ENCODE data around the gene PLCD4. TPM values are rescaled to one million over a fixed set of nuclear protein-coding genes. Genes with fewer than 3 reads are reported as not detected.

Gene PLCD4
- 0.79 and 2.3 TPM in 2 replicates for total RNA-seq

GRCh38 chr2:218607436-218608115 is at the start of gene PLCD4:
Gene PLCD4 (plus strand): TSS chr2:218607899. CDS start chr2:218615740, 7,841 bp downstream.

GRCh38 chr2:218568190-218569037 is 39.3 kb upstream of the PLCD4 start, which contains the start of the genes CNOT9 and USP37:
Gene CNOT9 (plus strand): TSS chr2:218568839. CDS start chr2:218568955, 116 bp downstream.
Gene USP37 (minus strand): TSS chr2:218568351. CDS start chr2:218558653, 9,698 bp downstream.

DNA sequence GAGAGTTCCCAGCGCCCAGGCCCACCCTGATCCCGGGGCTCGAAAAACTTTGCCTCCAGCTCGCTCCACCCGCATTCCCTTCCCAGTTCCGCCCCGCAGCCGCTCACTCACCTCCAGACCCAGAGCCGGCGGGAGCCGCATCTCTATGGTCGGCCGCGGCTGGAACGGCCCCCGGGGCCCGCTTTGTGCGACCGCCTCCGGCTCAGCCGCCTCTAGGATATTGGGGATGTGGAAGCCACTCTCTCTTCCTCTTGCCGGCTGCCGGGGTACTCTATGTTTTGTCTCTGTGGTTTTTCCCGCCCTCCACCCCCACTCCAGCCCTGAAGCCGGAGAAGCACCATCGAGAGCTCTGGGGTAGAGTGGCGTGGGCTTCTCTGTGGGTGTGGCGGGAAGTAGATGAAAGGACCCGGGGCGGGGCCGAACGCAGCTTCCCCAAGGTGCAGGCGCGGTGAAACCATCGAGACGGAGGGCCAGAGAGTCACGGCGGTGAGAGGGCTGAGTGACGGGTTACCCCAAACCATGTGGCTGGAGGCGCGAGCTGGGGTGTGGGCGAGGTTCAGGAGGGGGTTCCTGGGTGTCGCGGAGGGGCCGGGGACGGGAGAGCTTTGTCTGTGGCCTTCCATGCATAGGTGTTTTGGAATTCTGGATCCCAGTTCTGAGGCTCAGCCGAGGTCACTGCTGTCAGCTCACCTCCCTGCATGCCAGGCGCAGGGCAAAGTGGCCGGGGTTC is 51.7 kb downstream of the PLCD4 start, which contains the start of the genes BCS1L and ZNF142:
Gene BCS1L (plus strand): TSS at position 426 of the 730 bp plus-strand sequence. CDS start 1,305 bp downstream, outside the sequence.
Gene ZNF142 (minus strand): TSS at position 366 of the 730 bp plus-strand sequence. CDS start 3,194 bp downstream, outside the sequence.

GRCh38 chr2:218671654-218672566 is 64.2 kb downstream of the PLCD4 start, which contains the start of the genes RNF25 and STK36:
Gene RNF25 (minus strand): TSS chr2:218672002. CDS start chr2:218671970, 32 bp downstream.
Gene STK36 (plus strand): TSS chr2:218672086. CDS start chr2:218672830, 744 bp downstream.

Small RNAs within 50 kb of the gene (small RNA-seq; reads per million reads assigned to genes)
- gene RNU6-136P = not detected

Other genes starting within 250 kb of the PLCD4 start
- 0.13 TPM in 1 of 2 replicates, not detected in the other for gene SLC11A1, start 225.6 kb upstream of the PLCD4 start, total RNA-seq
- gene CTDSP1, start 208.0 kb upstream of the PLCD4 start, total RNA-seq = 58.5 and 63.2 TPM in 2 replicates
- not detected in 2 replicates for gene VIL1, start 188.8 kb upstream of the PLCD4 start, total RNA-seq
- gene USP37, start 39.5 kb upstream of the PLCD4 start, total RNA-seq = 21.1 and 21.3 TPM in 2 replicates
- gene CNOT9, start 39.1 kb upstream of the PLCD4 start, total RNA-seq = 87.9 and 115 TPM in 2 replicates
- 21.4 and 24.7 TPM in 2 replicates for gene ZNF142, start 51.7 kb downstream of the PLCD4 start, total RNA-seq
- 44.9 and 46.7 TPM in 2 replicates for gene BCS1L, start 51.8 kb downstream of the PLCD4 start, total RNA-seq
- 20.3 and 24.2 TPM in 2 replicates for gene RNF25, start 64.1 kb downstream of the PLCD4 start, total RNA-seq
- 23.5 and 24.8 TPM in 2 replicates for gene STK36, start 64.2 kb downstream of the PLCD4 start, total RNA-seq
- gene TTLL4, start 102.9 kb downstream of the PLCD4 start, total RNA-seq = 18.9 and 21.8 TPM in 2 replicates
- 4.1 and 6.4 TPM in 2 replicates for gene CYP27A1, start 174.2 kb downstream of the PLCD4 start, total RNA-seq
- gene PRKAG3, start 223.9 kb downstream of the PLCD4 start, total RNA-seq = not detected in 2 replicates